NCI-H526 (cell line): ENCODE data around the gene FERMT3.
"Not testable (repeated sequence)": the region's sequence is repeated elsewhere in the genome, so short reads cannot be mapped to it uniquely, and the experiment has no call there.

Experiments
- DNase-seq, 2 experiments: peaks; one replicate each; lab custom pipeline; 2025; lab: John Stamatoyannopoulos, UW

Gene FERMT3

DNA sequence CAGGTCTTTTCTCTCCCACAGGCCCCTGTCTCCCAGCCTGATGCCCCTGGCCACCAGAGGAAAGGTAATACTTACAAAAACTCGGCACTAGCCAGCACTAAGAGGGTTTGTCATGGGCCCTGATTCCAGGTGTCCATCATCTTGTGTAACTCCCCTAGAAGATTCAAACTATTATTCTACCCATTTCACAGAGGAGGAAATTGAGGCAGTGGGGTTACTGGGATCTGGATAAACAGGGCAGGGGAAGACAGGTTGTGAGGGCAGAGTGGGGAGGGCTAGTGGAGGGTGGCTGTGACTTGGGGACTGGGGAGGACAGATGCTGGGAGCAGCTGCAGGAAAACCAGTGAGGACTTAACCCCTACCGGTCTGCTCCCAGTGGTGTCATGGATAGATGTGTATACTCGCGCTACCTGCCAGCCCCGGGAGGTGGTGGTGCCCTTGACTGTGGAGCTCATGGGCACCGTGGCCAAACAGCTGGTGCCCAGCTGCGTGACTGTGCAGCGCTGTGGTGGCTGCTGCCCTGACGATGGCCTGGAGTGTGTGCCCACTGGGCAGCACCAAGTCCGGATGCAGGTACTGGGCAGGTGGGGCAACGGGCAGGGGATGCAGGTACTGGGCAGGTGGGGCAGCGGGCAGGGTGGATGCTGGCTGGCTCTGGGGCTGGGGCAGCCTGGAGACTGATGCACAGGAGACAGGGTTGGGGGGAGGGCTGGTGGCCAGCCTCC, 29.1 kb downstream of the FERMT3 start:
- DNase-seq, result no peak

DNA sequence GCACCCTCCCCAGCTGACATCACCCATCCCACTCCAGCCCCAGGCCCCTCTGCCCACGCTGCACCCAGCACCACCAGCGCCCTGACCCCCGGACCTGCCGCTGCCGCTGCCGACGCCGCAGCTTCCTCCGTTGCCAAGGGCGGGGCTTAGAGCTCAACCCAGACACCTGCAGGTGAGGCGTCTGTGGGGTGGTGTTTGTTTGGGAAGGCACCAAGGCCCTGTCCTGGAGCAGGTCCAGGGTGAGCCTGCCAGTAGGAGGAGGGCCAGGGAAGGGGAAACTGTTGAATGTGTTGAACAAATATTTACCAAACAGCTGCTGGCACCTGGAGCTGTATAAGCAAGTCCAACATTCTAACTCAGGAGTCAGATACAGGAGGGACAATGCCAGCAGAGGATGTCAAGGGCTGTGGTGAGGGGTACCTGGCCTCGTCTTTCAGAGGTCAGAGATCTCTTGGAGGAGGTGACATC, 31.0 kb downstream of the FERMT3 start:
- peak; percentile 63 to 79 for DNase-seq

DNA sequence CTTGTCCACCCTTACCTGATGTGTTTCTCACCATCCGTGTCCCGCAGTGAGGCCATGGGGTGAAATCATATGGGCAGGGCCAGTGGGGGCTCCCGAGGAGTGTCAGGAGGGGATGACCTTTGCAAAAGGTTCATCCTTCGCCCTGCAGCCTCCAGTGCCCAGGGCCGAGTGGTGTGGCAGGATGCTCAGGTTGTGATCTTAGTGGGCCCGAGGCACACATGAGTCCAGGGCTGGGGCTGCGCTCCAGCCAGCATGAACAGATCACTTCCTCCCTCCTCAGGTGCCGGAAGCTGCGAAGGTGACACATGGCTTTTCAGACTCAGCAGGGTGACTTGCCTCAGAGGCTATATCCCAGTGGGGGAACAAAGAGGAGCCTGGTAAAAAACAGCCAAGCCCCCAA, 31.6 kb downstream of the FERMT3 start:
- no peak for DNase-seq

DNA sequence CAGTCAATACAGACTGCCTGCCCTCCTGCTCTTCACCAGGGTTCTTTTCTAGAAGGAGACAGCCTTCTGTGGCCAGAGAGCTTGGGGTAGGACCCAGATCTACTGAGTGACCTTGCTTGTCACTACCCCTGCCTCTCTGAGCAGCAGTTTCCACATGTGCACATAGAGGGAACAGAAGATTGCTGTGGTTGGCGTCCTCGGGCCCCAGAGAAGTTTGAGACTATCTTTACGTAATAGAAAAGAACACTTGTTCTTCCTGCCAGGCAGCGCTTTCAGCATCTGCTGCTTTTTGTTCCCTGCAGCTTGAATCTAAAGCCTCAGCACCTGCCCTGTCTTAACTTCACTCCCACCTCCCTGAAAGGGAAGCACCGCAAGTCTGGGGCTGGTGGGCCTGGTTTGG, 32.5 kb downstream of the FERMT3 start:
- no peak for DNase-seq

DNA sequence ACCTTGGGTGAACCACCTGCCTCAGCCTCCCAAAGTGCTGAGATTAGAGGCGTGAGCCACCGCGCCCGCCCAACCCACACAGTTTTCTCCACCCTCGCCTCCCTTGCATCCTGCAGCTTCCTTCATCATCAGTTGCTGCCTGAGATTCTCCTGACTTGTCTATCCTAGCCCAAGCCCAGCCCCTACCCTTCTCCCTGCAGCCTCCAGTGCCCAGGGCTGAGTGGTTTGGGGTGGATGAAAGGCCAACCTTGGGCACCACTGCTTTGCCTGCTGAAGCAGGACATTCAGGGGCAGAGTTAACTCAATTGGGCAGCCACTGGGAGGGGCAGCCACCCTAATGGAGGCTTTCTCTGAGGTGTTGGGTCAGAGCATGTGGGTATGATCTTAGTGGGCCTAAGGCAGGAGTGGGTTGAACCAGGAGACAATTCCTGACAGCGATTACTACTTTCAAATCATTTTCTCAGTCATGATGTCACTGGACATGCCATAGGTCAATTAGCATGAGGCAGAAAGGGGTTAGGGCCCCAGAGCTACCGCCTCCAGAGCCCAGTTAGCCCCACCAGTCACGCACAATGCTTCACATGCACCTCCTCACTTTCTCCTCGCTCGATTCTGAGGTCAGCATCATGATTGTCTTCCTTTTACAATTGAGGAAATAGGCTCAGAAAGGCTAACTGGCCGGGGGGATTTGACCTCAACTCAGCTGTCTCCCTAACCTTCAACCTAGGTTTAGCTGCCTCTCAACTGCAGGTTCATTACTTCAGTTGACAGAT, 33.3 kb downstream of the FERMT3 start:
- DNase-seq, result no peak

DNA sequence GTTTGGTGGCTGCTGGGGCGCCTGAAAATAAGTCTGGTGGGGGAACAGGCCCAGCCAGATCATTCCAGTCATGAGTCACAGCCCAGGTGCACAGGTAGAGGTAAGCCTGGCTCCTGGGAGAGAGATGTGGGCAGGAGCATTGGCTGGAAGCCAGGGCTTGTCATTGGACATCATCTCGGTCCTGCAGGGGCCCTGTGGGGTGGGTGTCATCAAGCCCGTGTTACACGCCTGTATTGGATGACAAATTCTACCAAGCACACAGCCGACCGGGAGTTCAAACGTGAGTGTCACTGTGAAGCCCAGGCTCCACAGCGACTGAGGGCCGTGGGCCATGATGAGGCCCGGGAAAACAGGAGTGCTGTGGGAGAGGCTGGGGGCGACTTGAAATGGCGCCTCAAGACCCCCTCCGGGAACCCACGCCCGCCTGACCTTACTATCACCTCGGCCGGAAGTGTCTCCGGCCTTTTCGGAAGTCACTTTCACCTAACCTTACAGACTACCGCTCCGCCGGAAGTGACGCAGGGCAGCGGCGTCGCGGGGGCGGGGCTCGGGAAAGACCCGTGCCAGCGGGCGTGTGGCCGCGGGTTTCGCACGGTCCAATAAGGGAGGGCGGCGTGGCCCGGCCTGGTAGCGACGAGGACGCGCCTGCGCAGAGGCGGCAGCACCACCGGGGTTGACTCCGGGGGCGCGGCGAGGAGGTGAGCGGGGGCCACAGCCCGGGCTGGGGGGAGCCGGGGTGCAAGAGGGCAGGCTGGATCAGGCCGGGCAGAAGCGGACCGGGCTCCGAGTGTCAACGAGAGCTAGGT, 34.1 kb downstream of the FERMT3 start, which contains the start of gene FKBP2:
FKBP2 (plus strand) TSS at position 661 of the 806 bp plus-strand sequence. CDS start 1,293 bp downstream, outside the sequence.
- DNase-seq, result peak; percentile 93 to 99

DNA sequence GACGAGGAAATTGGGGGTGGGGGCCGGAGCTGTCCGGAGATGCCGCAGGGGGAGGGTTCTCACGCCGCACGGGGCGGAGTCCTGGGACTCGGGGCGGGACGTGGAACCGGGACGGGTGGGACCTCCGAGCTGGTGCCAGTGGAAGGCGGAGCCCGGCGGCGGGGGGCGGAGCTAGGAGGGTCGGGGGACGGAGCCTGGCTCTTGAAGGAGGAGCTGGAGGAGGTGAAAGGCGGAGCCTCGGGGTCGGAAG, 34.6 kb downstream of the FERMT3 start:
- peak; percentile 95 to 100 for DNase-seq

DNA sequence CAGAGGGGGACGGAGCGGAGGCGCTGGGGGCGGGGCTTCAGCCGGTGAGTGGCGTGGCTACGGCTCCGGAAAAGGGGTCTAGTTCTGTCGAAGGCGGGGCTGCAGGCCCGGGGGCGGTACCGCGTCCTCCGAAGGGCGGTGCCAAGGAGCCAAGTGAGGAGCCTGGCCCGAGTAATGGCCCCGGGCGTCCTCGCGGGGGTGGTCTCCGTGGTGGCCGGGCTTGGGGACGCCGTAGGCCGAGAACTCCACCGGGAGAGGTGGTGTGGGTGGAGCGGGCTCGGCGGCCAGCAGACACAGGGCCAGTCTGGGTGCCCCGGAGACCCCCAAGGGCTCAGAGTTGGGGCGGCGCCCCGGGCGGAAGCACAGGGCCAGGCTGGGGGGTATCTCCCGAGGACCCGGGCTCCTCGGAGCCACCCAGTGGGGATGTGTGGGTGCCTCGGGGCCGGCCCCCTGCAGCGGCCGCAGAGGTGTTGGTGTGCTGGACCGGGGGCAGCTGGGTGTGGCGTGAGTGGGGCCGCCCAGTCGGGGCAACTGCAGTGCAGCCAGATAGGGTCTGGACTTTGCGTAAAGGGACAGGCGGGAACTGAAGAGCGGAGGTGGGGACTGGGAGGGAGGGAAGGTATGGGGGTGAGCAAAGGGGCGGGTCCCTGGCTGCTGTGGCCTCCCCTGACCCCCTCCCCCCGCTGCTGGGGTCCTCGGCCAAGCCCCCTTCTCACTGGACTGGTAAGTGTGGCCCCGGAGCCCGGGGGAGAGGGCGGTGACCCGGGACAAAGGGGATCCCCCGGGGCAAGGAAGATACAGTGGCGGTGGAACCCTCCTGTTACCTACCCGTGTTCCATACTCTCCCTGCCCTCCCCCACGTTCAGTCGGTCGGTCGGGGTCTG, 35.2 kb downstream of the FERMT3 start:
- DNase-seq, result peak; percentile 59 to 72

DNA sequence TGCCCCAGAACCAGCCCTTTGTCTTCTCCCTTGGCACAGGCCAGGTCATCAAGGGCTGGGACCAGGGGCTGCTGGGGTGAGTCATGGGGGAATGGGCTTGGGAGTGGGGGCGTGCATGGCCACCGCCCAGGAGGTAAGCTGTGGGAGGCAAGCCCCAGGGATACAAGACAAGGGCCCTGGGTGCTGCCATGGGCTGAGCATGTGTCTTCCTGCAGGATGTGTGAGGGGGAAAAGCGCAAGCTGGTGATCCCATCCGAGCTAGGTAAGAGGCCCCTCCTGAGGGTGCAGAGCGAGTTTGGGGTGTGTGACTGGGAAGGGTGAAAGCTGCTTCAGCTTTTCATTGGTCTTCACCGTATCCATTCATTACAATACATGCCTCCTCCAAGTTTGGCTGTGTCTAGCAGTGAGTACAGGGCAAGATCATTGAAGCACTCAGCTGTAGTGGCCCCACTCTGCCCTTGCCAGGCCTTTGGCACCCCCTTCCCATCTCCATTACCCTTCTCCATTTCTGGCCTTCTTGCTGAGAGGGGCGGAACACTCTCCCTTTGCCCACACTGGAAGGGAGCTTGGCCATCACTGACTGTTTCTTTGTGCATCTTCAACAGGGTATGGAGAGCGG, 36.8 kb downstream of the FERMT3 start:
- no peak for DNase-seq

DNA sequence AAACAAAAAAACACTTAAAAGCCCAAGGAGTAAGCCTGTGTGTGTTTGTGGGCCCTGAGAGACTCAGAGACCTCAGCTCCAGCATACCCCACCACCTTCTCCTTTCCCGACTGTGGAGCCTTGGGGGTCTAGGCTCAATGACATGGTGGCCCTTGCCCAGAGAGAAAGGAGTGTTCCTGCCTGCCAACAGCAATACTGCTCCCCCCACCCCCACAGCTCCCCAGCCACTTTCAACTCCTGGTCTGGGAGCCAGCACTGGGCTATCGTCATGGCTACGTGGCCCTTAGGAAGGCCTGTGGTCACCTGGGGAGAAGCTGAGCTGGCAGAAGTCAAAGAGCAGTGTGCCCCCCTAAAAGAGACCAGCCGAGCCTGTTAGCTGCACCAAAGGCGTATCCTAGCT, 37.6 kb downstream of the FERMT3 start:
- no peak for DNase-seq

DNA sequence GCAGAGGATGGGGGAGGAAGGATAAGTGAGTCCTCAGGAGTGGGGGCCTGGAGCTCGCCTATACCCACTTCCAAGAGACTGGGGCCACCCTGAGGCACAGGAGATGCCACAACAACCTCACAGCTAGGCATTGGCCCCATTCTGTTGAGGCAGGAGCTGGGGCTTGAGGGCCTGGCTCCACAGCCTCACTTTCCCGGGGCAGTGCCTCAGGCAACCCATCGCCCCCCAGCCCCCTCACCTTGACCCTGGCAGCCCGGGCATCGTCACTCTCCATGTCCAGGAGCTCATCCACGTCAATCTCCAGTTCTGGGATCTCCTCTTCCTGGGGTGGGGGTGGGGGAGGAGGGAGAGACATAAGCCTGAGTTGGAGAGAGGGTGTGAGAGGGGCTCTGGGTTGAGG, 38.4 kb downstream of the FERMT3 start:
- no peak for DNase-seq

DNA sequence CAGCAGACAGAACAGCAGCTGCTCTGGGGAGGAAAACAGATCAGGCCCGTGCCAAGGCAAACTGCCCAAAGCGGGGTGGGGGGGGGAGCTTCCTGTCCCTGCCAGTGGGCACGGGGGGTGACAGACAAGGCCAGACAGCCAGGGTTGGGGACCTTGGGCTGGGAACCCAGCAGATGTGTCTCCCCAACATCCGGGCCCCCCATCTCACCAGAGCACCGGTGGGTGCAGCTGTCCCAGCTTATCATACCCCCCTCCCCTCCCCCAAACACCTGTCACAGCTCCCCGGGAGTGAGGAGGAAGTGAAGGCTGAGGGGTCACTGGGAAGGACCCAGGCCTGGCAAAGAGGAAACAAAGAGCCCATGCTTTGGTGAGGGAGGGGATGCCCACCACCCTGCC, 38.9 kb downstream of the FERMT3 start:
- DNase-seq, result peak in 1 of 2 experiments; percentile 49

DNA sequence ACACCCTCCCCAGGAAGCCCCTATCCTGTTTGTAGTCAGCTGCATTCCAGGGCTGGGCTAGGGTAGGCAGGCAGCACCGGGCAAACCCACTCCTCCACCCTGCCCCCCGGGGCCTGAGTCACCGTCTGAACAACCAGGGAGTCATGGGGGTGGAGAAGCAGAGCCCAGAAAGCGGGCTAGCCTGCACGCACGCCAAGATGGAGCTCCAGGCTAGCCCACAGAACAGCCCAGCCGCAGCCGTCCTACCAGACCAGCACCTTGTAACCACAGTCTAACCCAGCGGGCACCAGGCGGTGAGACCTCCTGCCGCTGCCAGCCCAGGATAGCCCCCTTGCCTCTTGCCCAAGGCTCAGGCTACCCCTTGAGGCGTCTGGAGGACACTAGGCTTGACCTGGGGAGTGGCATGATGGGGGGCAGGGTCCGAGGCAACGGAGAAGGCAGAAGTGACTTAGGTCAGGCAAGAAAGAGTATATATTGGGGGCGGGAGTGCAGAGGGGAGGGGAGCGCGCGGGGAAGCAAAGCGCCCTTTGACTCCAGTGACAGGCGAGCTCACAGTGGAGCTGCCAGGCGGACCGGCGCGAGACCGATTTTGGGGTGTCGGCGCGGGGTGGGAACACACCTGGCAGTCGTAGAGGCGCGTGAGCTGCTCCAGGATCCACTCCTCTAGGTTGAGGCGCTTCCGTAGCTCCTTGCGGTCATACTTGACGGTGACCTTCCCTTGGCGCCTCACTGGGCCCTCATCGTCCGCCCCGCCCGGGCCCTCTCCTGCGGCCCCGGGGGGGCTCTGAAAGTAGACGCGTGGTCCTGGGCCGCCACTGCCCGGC, 39.5 kb downstream of the FERMT3 start:
- DNase-seq, result peak; percentile 44 to 73

DNA sequence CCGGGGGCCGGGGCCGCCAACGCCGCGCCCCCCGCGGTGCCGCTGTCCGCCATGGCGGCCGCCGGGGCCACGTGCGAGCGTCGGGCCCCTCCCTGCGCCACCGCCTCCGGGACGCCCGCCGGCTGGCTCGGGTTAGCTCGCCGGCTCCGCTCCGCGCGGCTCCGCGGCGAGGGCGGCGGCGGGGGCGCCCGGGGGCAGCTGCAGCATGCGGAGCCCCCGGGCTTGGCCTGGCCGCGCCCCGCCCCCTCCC, 40.0 kb downstream of the FERMT3 start:
- not testable (repeated sequence) for DNase-seq

DNA sequence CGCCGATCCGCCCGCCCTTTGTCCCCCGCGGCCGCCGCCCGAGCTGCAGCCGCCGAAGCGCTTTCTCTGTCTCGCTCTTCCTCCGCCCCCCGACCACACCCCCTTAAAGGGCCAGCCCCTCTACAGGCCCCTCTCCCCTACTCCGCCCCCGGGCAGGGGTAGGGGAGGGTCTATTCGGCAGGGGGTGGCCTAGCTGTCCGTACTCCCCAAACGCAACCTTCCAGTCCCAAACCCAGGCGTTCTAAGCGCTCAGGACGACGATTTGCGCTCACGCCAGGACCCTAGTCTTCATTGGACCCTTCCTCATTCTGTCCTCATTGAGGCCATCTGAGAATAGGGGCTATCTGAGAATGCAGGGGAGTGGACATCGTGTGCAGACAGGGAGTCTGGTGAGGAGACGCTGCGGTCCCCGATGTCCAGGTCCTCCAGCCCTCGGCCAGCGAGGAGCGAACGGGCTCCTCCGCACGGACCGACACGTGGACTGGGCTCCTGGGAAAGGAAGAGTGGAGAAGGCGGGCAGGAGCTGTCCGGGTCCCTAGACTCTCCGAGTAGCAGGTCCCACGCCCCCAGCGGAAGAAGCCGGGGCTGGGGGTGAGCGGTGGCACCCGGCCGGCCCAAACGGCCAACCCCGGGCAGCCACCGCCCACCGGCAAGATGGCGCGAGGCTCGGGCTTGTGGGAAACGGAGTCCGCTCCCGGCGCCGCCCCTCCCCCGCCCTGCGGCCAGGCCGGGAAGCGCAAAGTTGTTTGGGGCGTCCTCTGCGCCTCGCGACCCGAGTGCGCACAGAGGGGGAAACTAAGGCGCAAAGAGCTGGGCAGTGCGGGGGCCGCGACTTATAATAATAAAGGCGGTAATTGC, 40.6 kb downstream of the FERMT3 start, which contains the start of gene PPP1R14B:
PPP1R14B (minus strand) TSS at position 73 of the 858 bp plus-strand sequence. CDS start 270 bp downstream, outside the sequence.
- peak; percentile 76 to 97 for DNase-seq

DNA sequence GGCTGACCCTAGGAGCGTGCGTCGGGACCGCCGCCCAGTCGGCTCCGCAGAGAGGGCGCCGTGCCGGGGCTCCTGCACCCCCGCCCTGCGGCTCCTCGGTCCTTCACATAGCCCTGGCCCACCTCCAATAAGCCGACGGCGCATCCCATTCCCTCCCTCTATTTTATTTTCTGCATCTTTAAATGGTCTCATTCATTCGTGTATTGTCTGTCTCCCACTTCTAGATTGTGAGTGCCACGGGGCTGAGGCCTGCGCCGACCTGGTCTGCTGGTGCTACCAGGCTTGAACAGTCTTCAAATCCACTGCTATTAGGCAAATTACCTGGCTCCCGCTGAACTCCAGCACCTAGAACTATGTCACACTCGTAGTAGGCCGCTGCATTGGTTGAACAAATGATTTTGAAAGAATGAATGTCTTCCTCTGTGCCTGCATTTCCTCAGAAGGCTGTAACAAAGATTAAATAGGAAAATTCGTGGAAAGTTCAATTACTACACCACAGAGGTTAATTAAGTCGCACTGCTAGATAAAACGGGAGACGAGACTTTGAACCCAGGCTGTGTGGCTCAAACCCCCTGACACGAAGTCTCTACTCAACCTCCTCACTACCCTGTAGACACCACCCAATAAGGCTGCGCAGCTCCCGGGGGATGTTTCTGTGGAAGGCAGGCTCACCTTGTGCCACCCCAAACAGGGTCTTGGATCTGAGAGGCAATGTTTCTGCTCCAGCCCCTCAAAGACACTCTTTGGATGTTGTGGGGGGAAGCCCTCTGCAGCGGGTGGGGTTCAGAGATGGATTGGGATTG, 41.4 kb downstream of the FERMT3 start:
- DNase-seq, result peak; percentile 80 to 92

DNA sequence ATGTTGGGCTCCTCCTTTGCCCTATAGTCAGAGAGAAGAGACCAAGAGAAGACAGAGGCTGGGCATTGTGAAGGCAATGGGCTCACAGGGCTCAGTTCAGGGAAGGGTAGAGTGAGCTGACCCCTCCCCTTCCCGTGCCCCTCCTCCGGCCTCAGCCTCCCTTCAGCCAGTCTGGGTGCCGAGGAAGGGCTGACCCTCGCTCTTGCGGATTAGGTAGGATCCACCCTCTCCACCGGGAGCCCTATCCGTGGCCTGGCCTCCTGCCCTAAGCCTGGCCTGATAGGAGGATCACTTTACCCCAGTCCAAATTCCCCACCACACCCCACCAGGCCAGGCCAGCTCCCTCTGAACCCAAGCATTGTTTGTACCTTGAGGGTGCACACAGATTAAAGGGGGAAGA, 42.1 kb downstream of the FERMT3 start:
- DNase-seq, result no peak

DNA sequence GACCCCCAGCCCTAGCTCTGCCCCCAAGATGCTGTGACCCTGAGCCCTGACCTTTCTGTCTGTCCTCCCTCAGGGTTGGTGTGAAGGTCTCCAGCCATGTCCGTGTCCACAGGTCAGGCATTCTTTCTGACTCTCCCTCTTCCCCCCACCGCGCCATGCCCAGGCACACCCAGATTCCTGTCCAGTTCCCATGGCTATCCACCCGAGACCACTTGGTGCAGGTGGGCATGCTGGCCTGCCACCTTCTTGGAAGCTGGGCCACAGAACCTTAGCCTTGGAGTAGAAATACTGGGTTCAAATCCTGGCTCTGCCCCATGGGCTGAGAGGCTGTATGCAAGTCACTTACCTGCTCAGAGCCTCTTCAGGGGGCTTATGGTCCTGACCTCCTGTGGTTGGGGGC, 42.5 kb downstream of the FERMT3 start:
- DNase-seq, result no peak
